Measurements from ENCODE around the gene TSSC4. TPM values are rescaled to one million over a fixed set of nuclear protein-coding genes. Genes with fewer than 3 reads are reported as not detected.

TSSC4 gene
- total RNA-seq, 1 experiment from 2014 or later, result 47.1 TPM

DNA sequence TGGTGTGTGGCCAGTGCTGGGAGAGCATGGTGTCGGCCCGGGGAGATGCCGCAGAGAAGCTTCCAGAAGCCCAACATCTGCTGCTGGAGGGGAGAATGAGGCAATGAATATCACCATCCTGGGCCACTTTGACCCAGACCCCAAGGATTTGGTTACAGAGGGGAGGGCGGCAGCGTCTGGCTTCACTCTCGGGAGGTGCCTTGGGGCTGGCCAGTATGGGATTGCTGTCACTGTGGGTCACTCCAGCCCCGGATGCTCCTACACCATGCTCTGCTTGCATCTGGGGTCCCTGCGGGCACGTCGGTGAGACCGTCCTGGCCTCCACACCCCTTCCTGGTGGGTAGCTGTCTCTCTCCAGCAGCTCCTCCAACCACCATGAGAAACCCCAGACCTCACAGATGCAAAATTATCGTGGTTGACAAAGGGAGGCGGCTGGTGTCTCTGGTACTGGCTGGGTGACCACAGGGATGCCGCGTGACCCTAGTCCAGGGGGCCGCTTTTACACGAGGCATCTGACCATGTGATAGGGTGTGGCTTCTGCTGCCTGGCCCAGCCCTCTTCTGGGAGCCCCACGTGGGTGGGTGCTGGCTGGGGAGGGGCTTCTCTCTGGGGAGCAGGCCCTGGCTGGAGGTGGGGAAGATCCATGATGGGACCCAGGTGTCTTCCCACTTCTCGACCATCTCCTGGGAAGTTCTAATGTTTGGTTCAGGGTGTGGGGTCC, 49.9 kb downstream of the TSSC4 start:
- Histone ChIP-seq H3K79me2 (ENCODE audit: insufficient read depth, low read length) (no peaks in the 10 kb centered on the region), H2AFZ (ENCODE audit: low read depth, low read length, poor library complexity, severe bottlenecking) (no peak overlapping the region), H3K27ac (ENCODE audit: low read depth, low read length) (no peak overlapping the region), H4K20me1 (ENCODE audit: insufficient read depth) (no peaks in the 10 kb centered on the region), H3K36me3 (ENCODE audit: control insufficient read depth in 1 of 2, insufficient read depth in 2 of 2, low read length in 2 of 2) (no peaks in the 10 kb centered on the region), H3K9me3 (ENCODE audit: control insufficient read depth in 1 of 2, insufficient read depth in 1 of 2, low read depth in 1 of 2, low read length in 2 of 2) (no peaks in the 10 kb centered on the region), H3K4me3 (replicated peaks in 1 of 2; ENCODE audit: low read depth in 1 of 2, low read length in 2 of 2) (no peak overlapping the region), H3K4me1 (ENCODE audit: control insufficient read depth in 1 of 2, insufficient read depth in 2 of 2, low read length in 2 of 2) (peaks cover 9% of the 10 kb centered on the region in 2 experiments; a peak in 3 of 4 replicates), H3K9ac (ENCODE audit: low read length) (no peak overlapping the region), H3K27me3 (ENCODE audit: insufficient read depth, low read length) (no peaks in the 10 kb centered on the region), H3K4me2 (ENCODE audit: low read length) (no peak overlapping the region), H3K9me2 (ENCODE audit: insufficient read depth) (no peaks in the 10 kb centered on the region)
- CTCF ChIA-PET, result no interaction called here
- POLR2A ChIA-PET, result no interaction called here
- ATAC-seq, result no peak
- no TSS peak for BruUV-seq (replicated peaks)
- DNase-seq (ENCODE audit: low read depth, low spot score), result no peak
- TF ChIP-seq EGR1 (IDR thresholded peaks at IDR 0.05; ENCODE audit: low read depth) (no peak), POLR2AphosphoS5 (IDR thresholded peaks at IDR 0.05; ENCODE audit: low read depth, low read length) (no peak), YY1 (IDR thresholded peaks at IDR 0.05; ENCODE audit: extremely low read depth, insufficient replicate concordance, low read depth, low read length) (no peak), ZNF274 (IDR thresholded peaks at IDR 0.05; ENCODE audit: low read depth, low read length) (no peak), SIN3A (IDR thresholded peaks at IDR 0.05; ENCODE audit: low read depth) (no peak), ZFX (IDR thresholded peaks at IDR 0.05) (no peak), ELF1 (IDR thresholded peaks at IDR 0.05; ENCODE audit: borderline replicate concordance, low read depth) (no peak), CBX3 (IDR thresholded peaks at IDR 0.05; ENCODE audit: low read depth) (no peak), EZH2 (IDR thresholded peaks at IDR 0.05) (no peak)
- TF ChIP-seq, protein P1, sequence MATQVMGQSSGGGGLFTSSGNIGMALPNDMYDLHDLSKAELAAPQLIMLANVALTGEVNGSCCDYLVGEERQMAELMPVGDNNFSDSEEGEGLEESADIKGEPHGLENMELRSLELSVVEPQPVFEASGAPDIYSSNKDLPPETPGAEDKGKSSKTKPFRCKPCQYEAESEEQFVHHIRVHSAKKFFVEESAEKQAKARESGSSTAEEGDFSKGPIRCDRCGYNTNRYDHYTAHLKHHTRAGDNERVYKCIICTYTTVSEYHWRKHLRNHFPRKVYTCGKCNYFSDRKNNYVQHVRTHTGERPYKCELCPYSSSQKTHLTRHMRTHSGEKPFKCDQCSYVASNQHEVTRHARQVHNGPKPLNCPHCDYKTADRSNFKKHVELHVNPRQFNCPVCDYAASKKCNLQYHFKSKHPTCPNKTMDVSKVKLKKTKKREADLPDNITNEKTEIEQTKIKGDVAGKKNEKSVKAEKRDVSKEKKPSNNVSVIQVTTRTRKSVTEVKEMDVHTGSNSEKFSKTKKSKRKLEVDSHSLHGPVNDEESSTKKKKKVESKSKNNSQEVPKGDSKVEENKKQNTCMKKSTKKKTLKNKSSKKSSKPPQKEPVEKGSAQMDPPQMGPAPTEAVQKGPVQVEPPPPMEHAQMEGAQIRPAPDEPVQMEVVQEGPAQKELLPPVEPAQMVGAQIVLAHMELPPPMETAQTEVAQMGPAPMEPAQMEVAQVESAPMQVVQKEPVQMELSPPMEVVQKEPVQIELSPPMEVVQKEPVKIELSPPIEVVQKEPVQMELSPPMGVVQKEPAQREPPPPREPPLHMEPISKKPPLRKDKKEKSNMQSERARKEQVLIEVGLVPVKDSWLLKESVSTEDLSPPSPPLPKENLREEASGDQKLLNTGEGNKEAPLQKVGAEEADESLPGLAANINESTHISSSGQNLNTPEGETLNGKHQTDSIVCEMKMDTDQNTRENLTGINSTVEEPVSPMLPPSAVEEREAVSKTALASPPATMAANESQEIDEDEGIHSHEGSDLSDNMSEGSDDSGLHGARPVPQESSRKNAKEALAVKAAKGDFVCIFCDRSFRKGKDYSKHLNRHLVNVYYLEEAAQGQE (IDR thresholded peaks at IDR 0.05; ENCODE audit: low read depth), result no peak
- TF ChIP-seq, protein P2, sequence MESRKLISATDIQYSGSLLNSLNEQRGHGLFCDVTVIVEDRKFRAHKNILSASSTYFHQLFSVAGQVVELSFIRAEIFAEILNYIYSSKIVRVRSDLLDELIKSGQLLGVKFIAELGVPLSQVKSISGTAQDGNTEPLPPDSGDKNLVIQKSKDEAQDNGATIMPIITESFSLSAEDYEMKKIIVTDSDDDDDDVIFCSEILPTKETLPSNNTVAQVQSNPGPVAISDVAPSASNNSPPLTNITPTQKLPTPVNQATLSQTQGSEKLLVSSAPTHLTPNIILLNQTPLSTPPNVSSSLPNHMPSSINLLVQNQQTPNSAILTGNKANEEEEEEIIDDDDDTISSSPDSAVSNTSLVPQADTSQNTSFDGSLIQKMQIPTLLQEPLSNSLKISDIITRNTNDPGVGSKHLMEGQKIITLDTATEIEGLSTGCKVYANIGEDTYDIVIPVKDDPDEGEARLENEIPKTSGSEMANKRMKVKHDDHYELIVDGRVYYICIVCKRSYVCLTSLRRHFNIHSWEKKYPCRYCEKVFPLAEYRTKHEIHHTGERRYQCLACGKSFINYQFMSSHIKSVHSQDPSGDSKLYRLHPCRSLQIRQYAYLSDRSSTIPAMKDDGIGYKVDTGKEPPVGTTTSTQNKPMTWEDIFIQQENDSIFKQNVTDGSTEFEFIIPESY (IDR thresholded peaks at IDR 0.05; ENCODE audit: extremely low read depth, insufficient replicate concordance, low read length), result no peak
- intact Hi-C loops (cut with micrococcal nuclease), result no loop called here
- RAD21 ChIA-PET (ENCODE audit: low non-redundant PET in 1 of 2, low total read pairs in 2 of 2, uncharacterized antibody in 2 of 2, unreplicated experiment in 2 of 2), result no interaction called here

All from HCT116 (cell line).